ENCODE results near the gene LCAT. TPM values are rescaled to one million over a fixed set of nuclear protein-coding genes. Genes with fewer than 3 reads are reported as not detected.
"Not testable (repeated sequence)": the region's sequence is repeated elsewhere in the genome, so short reads cannot be mapped to it uniquely, and the experiment has no call there.

LCAT gene
- polyA plus RNA-seq (ENCODE audit: insufficient read length in 3 of 3), result 10 to 100 TPM; 12.7 to 14.6 (median 13.4) TPM

- DNase-seq (ENCODE audit: low read depth in 3 of 3, low spot score in 2 of 3), result no peak
Measured at GRCh38 chr16:67943619-67944504, at the start of gene LCAT. Gene LCAT (minus strand): TSS chr16:67944120. CDS start chr16:67944101, 19 bp downstream.

- peak in 1 of 3 donors; percentile 41 for DNase-seq (ENCODE audit: low read depth in 3 of 3, low spot score in 2 of 3)
Measured at GRCh38 chr16:67993207-67994039, 49.5 kb upstream of the LCAT start.

- no peak for DNase-seq (ENCODE audit: low read depth in 3 of 3, low spot score in 2 of 3)
Measured at GRCh38 chr16:67992661-67993206, 48.8 kb upstream of the LCAT start.

GRCh38 chr16:67990018-67990386 is 46.1 kb upstream of the LCAT start:
- DNase-seq (ENCODE audit: low read depth in 3 of 3, low spot score in 2 of 3), result no peak

GRCh38 chr16:67989322-67990017 is 45.5 kb upstream of the LCAT start:
- DNase-seq (ENCODE audit: low read depth in 3 of 3, low spot score in 2 of 3), result no peak

GRCh38 chr16:67988675-67989074 is 44.8 kb upstream of the LCAT start:
- no peak for DNase-seq (ENCODE audit: low read depth in 3 of 3, low spot score in 2 of 3)

- no peak for DNase-seq (ENCODE audit: low read depth in 3 of 3, low spot score in 2 of 3)
Measured at GRCh38 chr16:67987460-67988160, 43.7 kb upstream of the LCAT start.

GRCh38 chr16:67986949-67987348 is 43.0 kb upstream of the LCAT start:
- DNase-seq (ENCODE audit: low read depth in 3 of 3, low spot score in 2 of 3), result no peak

- no peak for DNase-seq (ENCODE audit: low read depth in 3 of 3, low spot score in 2 of 3)
Measured at GRCh38 chr16:67982011-67982696, 38.2 kb upstream of the LCAT start.

GRCh38 chr16:67979955-67980678 is 36.2 kb upstream of the LCAT start, which contains the start of gene DPEP3:
Gene DPEP3 (minus strand): TSS chr16:67980499. CDS start chr16:67980380, 119 bp downstream.
- no peak for DNase-seq (ENCODE audit: low read depth in 3 of 3, low spot score in 2 of 3)

- DNase-seq (ENCODE audit: low read depth in 3 of 3, low spot score in 2 of 3), result no peak
Measured at GRCh38 chr16:67977469-67978227, 33.7 kb upstream of the LCAT start.

GRCh38 chr16:67977005-67977404 is 33.1 kb upstream of the LCAT start:
- no peak for DNase-seq (ENCODE audit: low read depth in 3 of 3, low spot score in 2 of 3)

- DNase-seq (ENCODE audit: low read depth in 3 of 3, low spot score in 2 of 3), result no peak
Measured at GRCh38 chr16:67976205-67976604, 32.3 kb upstream of the LCAT start.

GRCh38 chr16:67975321-67976105 is 31.6 kb upstream of the LCAT start:
- DNase-seq (ENCODE audit: low read depth in 3 of 3, low spot score in 2 of 3), result no peak

GRCh38 chr16:67972285-67972684 is 28.4 kb upstream of the LCAT start:
- DNase-seq (ENCODE audit: low read depth in 3 of 3, low spot score in 2 of 3), result not testable (repeated sequence)

- DNase-seq (ENCODE audit: low read depth in 3 of 3, low spot score in 2 of 3), result no peak
Measured at GRCh38 chr16:67971111-67971510, 27.2 kb upstream of the LCAT start.

Measured in right renal cortex interstitium (tissue), 3 donors.